Measurements from ENCODE around the gene PRDM2. TPM values are rescaled to one million over a fixed set of nuclear protein-coding genes. Genes with fewer than 3 reads are reported as not detected.

PRDM2 gene
- total RNA-seq, 2 experiments from 2014 or later = 136 to 140 TPM

DNA sequence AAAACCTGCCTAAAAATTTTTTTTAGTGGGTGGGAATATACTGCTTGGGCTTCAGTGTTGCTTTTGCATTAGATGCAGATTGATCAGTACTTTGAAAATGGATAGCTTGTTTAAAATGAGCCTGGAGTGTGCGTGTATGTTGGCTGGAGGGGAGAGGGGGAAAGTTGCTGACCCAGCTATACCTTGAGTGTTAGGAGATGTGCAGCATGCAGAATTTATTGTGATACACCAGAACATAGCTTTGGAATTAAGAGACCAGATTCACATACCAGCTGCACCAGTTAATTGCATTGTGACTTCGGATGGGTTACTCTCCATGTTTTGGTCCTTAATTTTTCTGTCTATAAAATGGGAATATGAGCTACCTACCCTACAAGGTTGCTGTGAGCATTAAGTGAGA is 60.4 kb downstream of the PRDM2 start:
- ChIA-PET POLR2A (interaction anchor here (1.0 to 1.5 kb wide), 3 partner anchors 11 to 28 kb away, joined by 3 read pairs; no protein-coding TSS in a partner anchor), CTCF (interaction anchor here (0.7 kb wide), 1 partner anchor 54 kb away, joined by 3 read pairs; no protein-coding TSS in a partner anchor)
- TF ChIP-seq, protein P1, sequence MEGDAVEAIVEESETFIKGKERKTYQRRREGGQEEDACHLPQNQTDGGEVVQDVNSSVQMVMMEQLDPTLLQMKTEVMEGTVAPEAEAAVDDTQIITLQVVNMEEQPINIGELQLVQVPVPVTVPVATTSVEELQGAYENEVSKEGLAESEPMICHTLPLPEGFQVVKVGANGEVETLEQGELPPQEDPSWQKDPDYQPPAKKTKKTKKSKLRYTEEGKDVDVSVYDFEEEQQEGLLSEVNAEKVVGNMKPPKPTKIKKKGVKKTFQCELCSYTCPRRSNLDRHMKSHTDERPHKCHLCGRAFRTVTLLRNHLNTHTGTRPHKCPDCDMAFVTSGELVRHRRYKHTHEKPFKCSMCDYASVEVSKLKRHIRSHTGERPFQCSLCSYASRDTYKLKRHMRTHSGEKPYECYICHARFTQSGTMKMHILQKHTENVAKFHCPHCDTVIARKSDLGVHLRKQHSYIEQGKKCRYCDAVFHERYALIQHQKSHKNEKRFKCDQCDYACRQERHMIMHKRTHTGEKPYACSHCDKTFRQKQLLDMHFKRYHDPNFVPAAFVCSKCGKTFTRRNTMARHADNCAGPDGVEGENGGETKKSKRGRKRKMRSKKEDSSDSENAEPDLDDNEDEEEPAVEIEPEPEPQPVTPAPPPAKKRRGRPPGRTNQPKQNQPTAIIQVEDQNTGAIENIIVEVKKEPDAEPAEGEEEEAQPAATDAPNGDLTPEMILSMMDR (IDR thresholded peaks at IDR 0.05) = no peak
- H3K36me3 Mint-ChIP-seq (ENCODE audit: low read depth) = peaks cover 34% of the 10 kb centered on the region
- no peaks in the 10 kb centered on the region for H3K9me3 Mint-ChIP-seq
- H3K27ac Mint-ChIP-seq = peak overlapping the region; percentile 72
- Histone ChIP-seq H3K4me3 (ENCODE audit: low read length) (no peak overlapping the region), H3K4me1 (ENCODE audit: insufficient read depth, low read length) (peaks cover 58% of the 10 kb centered on the region), H3K9me3 (ENCODE audit: control insufficient read depth in 1 of 2, insufficient read depth in 1 of 2, low read length in 2 of 2) (no peaks in the 10 kb centered on the region), H3K27me3 (ENCODE audit: control insufficient read depth in 1 of 2, insufficient read depth in 2 of 2, low read length in 2 of 2) (no peaks in the 10 kb centered on the region), H3K27ac (ENCODE audit: low read depth in 1 of 2, low read length in 2 of 2) (no peak overlapping the region), H3K36me3 (ENCODE audit: insufficient read depth, low read length) (peaks cover 13% of the 10 kb centered on the region)
- H3K27me3 Mint-ChIP-seq = no peaks in the 10 kb centered on the region
- peak overlapping the region; percentile 42 for H3K4me3 Mint-ChIP-seq
- H3K4me1 Mint-ChIP-seq (ENCODE audit: low read depth) = peaks cover 96% of the 10 kb centered on the region
- intact Hi-C loops (cut with DNase I, micrococcal nuclease) = loop anchor here in 1 of 2 experiments (5.0 kb wide), 1 partner anchor 33 kb away; no protein-coding TSS in a partner anchor
- ATAC-seq (ENCODE audit: poor library complexity) = no peak
- DNase-seq = no peak

DNA sequence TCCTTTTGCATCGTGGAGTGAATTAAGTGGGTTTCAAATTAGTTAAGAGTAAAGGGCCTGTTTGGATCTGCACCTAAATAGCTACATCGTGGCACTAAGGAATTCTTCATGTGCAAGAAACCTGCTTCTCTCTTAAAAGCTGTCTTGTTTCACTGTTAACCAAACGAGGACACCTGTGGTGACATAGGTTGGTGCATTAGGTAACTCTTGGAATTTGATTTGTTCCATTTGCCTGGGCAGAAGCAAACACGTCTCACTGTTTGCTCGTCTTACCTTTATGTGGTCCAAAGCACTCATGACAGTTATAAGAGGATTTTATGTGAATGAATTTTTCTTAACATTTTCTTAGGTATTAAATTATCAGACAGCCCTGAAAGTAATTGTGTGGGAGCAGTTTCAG is 60.9 kb downstream of the PRDM2 start:
- H3K27ac Mint-ChIP-seq = peak overlapping the region; percentile 72
- ATAC-seq (ENCODE audit: poor library complexity) (no peak), DNase-seq (peak in 1 of 14 experiments; percentile 23)
- intact Hi-C loops (cut with DNase I, micrococcal nuclease) = loop anchor here in 1 of 2 experiments (5.0 kb wide), 1 partner anchor 34 kb away; no protein-coding TSS in a partner anchor
- H3K4me1 Mint-ChIP-seq (ENCODE audit: low read depth) = peaks cover 97% of the 10 kb centered on the region
- H3K4me1 ChIP-seq (ENCODE audit: insufficient read depth, low read length) = peaks cover 60% of the 10 kb centered on the region
- H3K27me3 Mint-ChIP-seq = no peaks in the 10 kb centered on the region
- H3K27ac ChIP-seq (ENCODE audit: low read depth in 1 of 2, low read length in 2 of 2) = no peak overlapping the region
- no peak overlapping the region for H3K4me3 ChIP-seq (ENCODE audit: low read length)
- H3K9me3 ChIP-seq (ENCODE audit: control insufficient read depth in 1 of 2, insufficient read depth in 1 of 2, low read length in 2 of 2) = no peaks in the 10 kb centered on the region
- no peaks in the 10 kb centered on the region for H3K27me3 ChIP-seq (ENCODE audit: control insufficient read depth in 1 of 2, insufficient read depth in 2 of 2, low read length in 2 of 2)
- TF ChIP-seq, protein P1 (IDR thresholded peaks at IDR 0.05) = no peak
- CTCF ChIA-PET = no interaction called here
- peaks cover 36% of the 10 kb centered on the region for H3K36me3 Mint-ChIP-seq (ENCODE audit: low read depth)
- H3K36me3 ChIP-seq (ENCODE audit: insufficient read depth, low read length) = peaks cover 14% of the 10 kb centered on the region
- POLR2A ChIA-PET = interaction anchor here (0.6 to 1.5 kb wide), 4 partner anchors 11 to 62 kb away, joined by 3 read pairs; no protein-coding TSS in a partner anchor
- H3K9me3 Mint-ChIP-seq = no peaks in the 10 kb centered on the region
- peak overlapping the region; percentile 23 for H3K4me3 Mint-ChIP-seq

DNA sequence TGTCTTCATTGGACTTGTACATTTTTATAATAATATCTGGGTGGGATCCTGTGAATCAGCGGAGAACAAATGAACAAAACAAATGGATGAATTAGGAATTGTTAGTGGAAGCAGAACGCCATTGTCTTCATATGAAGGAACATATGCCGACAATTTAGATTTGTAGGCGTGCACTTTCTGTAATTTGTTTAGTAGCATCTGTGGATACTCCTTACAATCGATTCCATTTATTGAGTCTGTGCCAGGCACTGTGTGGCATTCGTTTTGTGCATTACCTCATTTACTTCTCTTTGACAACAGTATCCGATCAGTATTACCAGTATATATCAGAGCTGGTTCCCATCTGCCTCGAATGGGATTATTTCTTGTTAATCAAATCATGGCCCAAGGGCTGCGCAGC is 61.9 kb downstream of the PRDM2 start:
- ChIA-PET POLR2A (interaction anchor here (0.9 kb wide), 1 partner anchor 12 kb away, joined by 7 read pairs; no protein-coding TSS in a partner anchor), CTCF (interaction anchor here (1.4 kb wide), 1 partner anchor 31 kb away, joined by 4 read pairs; no protein-coding TSS in a partner anchor)
- Histone ChIP-seq H3K27ac (ENCODE audit: low read depth in 1 of 2, low read length in 2 of 2) (no peak overlapping the region), H3K4me1 (ENCODE audit: insufficient read depth, low read length) (peaks cover 56% of the 10 kb centered on the region), H3K27me3 (ENCODE audit: control insufficient read depth in 1 of 2, insufficient read depth in 2 of 2, low read length in 2 of 2) (no peaks in the 10 kb centered on the region), H3K4me3 (ENCODE audit: low read length) (no peak overlapping the region), H3K9me3 (ENCODE audit: control insufficient read depth in 1 of 2, insufficient read depth in 1 of 2, low read length in 2 of 2) (no peaks in the 10 kb centered on the region), H3K36me3 (ENCODE audit: insufficient read depth, low read length) (peaks cover 19% of the 10 kb centered on the region)
- Mint-ChIP-seq H3K9me3 (no peaks in the 10 kb centered on the region), H3K4me1 (ENCODE audit: low read depth) (peaks cover 99% of the 10 kb centered on the region), H3K27ac (peak overlapping the region; percentile 72), H3K36me3 (ENCODE audit: low read depth) (peaks cover 37% of the 10 kb centered on the region), H3K4me3 (no peak overlapping the region), H3K27me3 (no peaks in the 10 kb centered on the region)
- ATAC-seq (ENCODE audit: poor library complexity) (no peak), DNase-seq (no peak)
- intact Hi-C loops (cut with DNase I, micrococcal nuclease) = loop anchor here in 1 of 2 experiments (5.0 kb wide), 1 partner anchor 35 kb away; no protein-coding TSS in a partner anchor
- TF ChIP-seq, protein P1 (IDR thresholded peaks at IDR 0.05) = no peak
